Activated T-helper 1 cell treated with Interleukin-2 at 50 U/mL for 16 hours (primary cell): ENCODE results near the gene DNAJB14.

ENCODE experiments used
- DNase-seq: peaks from one replicate; pipeline ENCODE4 v3.0.0-alpha.2; 2020; ENCODE audit warnings: low read depth

DNAJB14 gene

GRCh38 chr4:99943904-99944437 lies 2.4 kb downstream of the DNAJB14 start:
- no peak for DNase-seq

DNA sequence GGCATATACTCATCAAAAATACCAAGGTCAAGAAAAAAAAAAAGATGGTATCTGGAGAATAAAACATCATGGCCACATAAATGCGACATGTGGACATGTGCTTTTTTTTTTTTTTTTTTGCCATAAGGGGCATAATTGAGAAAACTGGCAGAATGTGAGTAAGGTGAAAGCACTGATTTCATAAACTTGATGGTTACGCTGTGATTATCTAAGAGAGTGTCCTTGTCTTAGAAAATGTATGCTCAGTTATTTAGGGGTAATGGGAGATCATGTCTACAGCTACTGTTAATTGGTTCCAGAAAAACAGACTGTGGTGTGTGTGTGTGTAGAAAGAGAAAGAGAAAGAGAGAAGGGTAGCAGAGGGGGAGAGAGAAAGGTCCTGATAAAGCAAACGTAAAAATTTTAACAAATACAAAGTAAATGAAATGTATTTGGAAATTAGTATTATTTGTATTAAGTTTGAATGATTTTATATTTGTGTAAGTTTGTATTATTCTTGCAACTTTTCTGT lies 8.1 kb downstream of the DNAJB14 start:
- DNase-seq = no peak

GRCh38 chr4:99934891-99935290 lies 11.5 kb downstream of the DNAJB14 start:
- no peak for DNase-seq

DNA sequence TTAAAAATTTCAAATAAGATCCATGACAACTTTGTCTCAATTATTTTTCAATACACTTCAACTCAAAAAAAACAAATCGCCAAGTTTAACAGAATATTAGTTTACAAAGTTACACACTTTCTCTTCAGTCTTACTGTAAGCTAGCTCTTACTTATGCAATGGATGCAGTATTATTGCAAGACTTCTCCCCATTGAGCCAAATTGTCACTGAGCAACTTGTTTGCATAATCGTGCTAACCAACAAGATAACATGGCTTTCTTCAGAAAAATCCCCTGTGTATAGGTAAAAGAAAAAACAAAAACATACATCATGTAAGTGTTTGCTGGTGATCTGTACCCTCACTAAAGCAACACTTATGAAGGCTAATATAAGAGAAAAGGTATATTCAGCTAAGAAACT lies 18.9 kb downstream of the DNAJB14 start:
- no peak for DNase-seq

- no peak for DNase-seq
These were observed 25.2 kb downstream of the DNAJB14 start for GRCh38 chr4:99921174-99921573.

GRCh38 chr4:99918656-99919055 lies 27.8 kb downstream of the DNAJB14 start:
- DNase-seq = no peak

- no peak for DNase-seq
These were observed 28.8 kb downstream of the DNAJB14 start for GRCh38 chr4:99917575-99917974.

DNA sequence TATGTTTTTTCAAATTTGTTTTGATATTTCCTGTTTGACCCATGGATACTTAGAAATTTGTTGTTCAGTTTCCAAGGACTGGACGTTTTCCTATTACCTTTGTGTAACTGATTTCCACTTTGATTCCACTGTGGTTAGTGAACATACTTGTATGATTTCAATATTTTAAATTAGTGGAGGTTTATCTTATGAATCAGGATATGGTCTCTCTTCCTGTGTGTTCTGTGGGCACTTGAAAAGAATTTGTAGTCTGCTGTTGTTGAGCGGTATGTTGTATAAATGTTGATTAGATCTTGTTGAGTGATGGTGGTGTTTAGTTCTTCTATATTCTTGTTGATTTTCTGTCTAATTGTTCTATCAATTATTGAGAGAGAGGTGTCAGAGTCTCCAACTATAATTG lies 31.0 kb downstream of the DNAJB14 start:
- no peak for DNase-seq

- no peak for DNase-seq
These were observed 51.4 kb downstream of the DNAJB14 start for GRCh38 chr4:99894998-99895397.

DNA sequence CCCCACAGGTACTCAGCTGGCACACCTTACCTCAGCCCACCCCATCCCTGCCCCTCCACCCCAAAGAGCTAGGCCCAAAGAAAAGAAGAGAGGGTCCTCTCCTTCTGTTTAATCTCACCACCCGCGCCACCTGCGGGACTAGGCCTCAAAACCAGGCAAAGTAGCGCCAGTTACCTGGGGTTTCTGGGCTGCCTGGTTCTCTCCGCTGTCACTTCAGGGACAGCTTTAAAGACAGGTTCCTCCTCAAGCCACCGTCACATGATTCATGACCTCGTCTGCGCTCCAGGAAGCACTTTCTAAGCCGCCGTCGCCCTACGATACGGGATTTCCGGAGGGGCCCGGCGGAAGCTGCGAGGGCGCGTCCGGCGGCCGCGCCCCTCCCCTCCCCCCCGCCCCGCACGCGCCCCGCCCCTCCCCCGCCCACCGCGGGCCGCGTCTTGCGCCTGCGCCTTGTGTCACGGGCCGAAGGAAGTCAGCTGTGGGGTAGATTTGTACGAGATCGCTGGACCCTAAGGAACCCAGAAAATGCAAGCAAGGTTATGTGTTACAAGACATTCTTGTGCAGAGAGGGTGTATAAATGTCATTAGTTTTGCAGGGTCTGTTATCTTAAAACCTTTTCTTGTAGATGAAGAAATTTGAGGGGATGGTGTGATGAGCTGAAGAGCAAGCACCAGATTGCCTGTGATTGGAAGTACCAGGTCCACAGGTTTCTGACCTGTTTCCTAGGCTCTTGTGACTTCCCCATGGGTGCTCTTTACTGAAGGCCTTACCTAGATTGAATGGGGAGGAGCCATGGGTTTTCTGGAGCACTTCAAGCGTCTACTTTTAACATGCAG lies 52.0 kb downstream of the DNAJB14 start, which contains the start of gene LAMTOR3:
TSS of gene LAMTOR3 (minus strand) at position 267 of the 837 bp plus-strand sequence. CDS start 464 bp downstream, outside the sequence.
- DNase-seq = peak; percentile 85

DNA sequence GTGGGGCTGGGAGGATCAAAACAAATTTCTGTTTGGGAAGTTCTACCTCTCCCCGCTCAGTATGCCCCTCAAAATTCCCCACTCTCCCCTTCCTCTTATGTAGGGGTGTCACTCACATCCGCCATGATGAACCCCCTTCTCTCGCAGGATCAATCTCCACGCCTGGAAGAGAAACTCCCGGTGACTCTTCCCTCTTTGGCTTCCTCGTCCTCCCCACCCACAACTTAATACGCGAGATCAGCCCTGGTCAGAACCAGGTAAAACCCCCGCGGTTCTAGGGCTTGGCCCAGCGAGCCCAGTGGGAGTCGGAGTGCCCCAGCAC lies 52.6 kb downstream of the DNAJB14 start:
- DNase-seq = no peak

DNA sequence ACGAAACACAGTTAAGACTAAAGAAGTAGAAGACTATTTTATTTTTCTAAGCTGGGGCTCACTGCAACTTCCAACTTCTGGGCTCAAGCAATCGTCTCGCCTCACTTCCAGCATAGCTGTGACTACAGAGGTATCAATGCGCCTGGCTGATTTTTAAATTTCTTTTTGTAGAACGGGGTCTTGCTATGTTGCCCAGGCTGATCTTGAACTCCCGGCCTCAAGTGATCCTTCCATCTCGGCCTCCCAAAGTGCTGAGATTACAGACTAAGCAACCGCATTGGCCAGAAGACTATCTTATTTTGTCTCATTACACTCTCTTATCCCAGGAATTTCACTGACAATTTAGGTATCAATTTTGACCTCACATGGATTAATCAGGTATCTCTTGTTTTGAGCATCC lies 53.4 kb downstream of the DNAJB14 start:
- DNase-seq = no peak

- DNase-seq = no peak
These were observed 55.1 kb downstream of the DNAJB14 start for GRCh38 chr4:99891351-99891750.

- DNase-seq = no peak
These were observed 58.6 kb downstream of the DNAJB14 start for GRCh38 chr4:99887837-99888236.

DNA sequence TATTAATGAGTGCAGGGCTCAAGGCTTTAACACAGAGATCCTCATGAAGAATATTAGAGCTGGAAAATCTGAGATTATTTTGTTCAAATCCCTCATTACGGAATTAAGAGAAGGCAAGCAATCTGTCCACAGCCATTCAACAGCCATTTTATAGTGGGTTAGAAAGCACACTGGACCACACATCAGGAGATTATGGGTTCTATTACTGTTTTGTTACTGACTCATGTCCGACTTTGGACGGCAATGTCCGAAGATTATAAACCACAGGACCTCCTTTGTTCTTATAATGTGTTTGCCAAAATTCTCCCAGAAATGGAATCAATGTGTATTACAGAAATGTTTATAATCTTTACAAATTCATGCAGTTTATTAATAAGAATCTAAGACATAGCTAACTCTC lies 60.3 kb downstream of the DNAJB14 start:
- DNase-seq = no peak

- DNase-seq = no peak
These were observed 60.7 kb downstream of the DNAJB14 start for GRCh38 chr4:99885687-99886086.

- DNase-seq = no peak
These were observed 61.3 kb downstream of the DNAJB14 start for GRCh38 chr4:99885063-99885664.

- DNase-seq = no peak
These were observed 67.0 kb downstream of the DNAJB14 start for GRCh38 chr4:99879458-99879857.

- no peak for DNase-seq
These were observed 67.8 kb downstream of the DNAJB14 start for GRCh38 chr4:99878604-99879003.

DNA sequence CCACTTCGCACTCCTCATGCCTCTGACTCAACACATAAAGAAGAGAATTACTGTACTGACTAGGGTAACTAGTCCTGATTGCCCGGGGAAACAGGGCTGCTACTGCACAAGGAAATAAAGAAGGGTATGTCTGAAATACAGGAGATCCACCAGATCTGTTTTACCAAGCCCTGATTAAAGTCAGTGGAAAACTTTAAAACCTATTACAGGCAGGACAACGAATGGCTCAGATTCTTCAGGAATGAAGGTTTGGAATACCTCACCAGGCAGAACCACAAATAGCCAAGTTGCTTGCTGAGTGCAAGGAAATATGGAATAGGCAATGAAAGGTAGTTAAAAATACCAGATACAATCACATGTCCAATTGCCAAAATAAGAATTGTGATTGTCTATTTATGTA lies 69.5 kb downstream of the DNAJB14 start:
- DNase-seq = no peak

- DNase-seq = no peak
These were observed 71.3 kb downstream of the DNAJB14 start for GRCh38 chr4:99875071-99875470.

DNA sequence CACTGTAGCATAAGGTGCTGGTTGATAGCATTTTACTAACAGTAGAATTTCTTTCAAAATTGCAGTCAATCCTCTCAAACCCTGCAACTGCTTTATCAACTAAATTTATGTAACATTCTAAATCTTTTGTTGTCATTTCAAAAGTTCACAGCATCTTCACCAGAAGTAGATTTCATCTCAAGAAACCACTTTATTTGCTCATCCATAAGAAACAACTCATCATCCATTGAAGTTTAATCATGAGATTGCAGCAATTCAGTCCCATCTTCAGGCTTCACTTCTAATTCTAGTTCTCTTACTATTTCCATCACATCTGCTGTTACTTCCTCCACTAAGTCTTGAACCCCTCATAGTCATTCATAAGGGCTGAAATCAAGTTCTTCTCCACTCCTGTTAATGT lies 73.8 kb downstream of the DNAJB14 start:
- DNase-seq = no peak

GRCh38 chr4:99868126-99868596 lies 78.3 kb downstream of the DNAJB14 start:
- DNase-seq = no peak
